Measurements from ENCODE around the gene NEK6. TPM values are rescaled to one million over a fixed set of nuclear protein-coding genes. Genes with fewer than 3 reads are reported as not detected.

The NEK6 gene
- total and polyA plus RNA-seq, 11 donors = 1.8 to 42.4 (median 6.4) TPM

- 33 to 58% (median 47%) methylated on average over 1 to 15 of the region's 15 CpGs for WGBS, 4 donors
- Histone ChIP-seq H3K4me3 (peak overlapping the region in 1 of 12 donors; percentile 9), H3K27ac (peak overlapping the region in 4 of 12 donors; percentile 3 to 55 (median 48)), H3K4me1 (peaks cover 0 to 87% (median 37%) of the 10 kb centered on the region in 12 donors), H3K9me3 (no peaks in the 10 kb centered on the region), H3K36me3 (peaks cover 0 to 25% (median 0%) of the 10 kb centered on the region in 9 donors), H3K27me3 (no peaks in the 10 kb centered on the region)
- DNase-seq = no peak
- intact Hi-C loops (cut with DNase I) = loop anchor here in 1 of 10 donors (10.0 kb wide), 1 partner anchor 47 kb away; no protein-coding TSS in a partner anchor
- ATAC-seq = peak; percentile 22 to 57 (median 44)
- TF ChIP-seq POLR2A (IDR thresholded peaks at IDR 0.05) (no peak), CTCF (IDR thresholded peaks at IDR 0.05) (peak in 3 of 12 donors; percentile 6 to 10 (median 7))
These were observed 9.6 kb downstream of the NEK6 start for GRCh38 chr9:124267271-124267807.

- intact Hi-C loops (cut with DNase I) = loop anchor here in 1 of 10 donors (10.0 kb wide), 1 partner anchor 47 kb away; no protein-coding TSS in a partner anchor
- ATAC-seq = no peak
- no peak for DNase-seq
- peaks cover 0 to 22% (median 0%) of the 10 kb centered on the region in 9 donors for H3K36me3 ChIP-seq
- no peak overlapping the region for H3K27ac ChIP-seq
- no peaks in the 10 kb centered on the region for H3K27me3 ChIP-seq
- WGBS, 4 donors = 78 to 86% (median 79%) methylated on average over 3 of the region's 3 CpGs
- H3K9me3 ChIP-seq = no peaks in the 10 kb centered on the region
- peaks cover 0 to 87% (median 35%) of the 10 kb centered on the region in 12 donors for H3K4me1 ChIP-seq
- no peak overlapping the region for H3K4me3 ChIP-seq
- TF ChIP-seq POLR2A (IDR thresholded peaks at IDR 0.05) (no peak), CTCF (IDR thresholded peaks at IDR 0.05) (no peak)
These were observed 10.5 kb downstream of the NEK6 start for GRCh38 chr9:124268248-124268647.

GRCh38 chr9:124268661-124269060, 10.9 kb downstream of the NEK6 start:
- intact Hi-C loops (cut with DNase I) = loop anchor here in 1 of 10 donors (10.0 kb wide), 1 partner anchor 46 kb away; no protein-coding TSS in a partner anchor
- DNase-seq (no peak), ATAC-seq (no peak)
- Histone ChIP-seq H3K9me3 (no peaks in the 10 kb centered on the region), H3K4me3 (no peak overlapping the region), H3K36me3 (peaks cover 0 to 18% (median 0%) of the 10 kb centered on the region in 9 donors), H3K27me3 (no peaks in the 10 kb centered on the region), H3K4me1 (peaks cover 0 to 84% (median 32%) of the 10 kb centered on the region in 12 donors), H3K27ac (no peak overlapping the region)
- no peak for TF ChIP-seq POLR2A (IDR thresholded peaks at IDR 0.05)
- no peak for TF ChIP-seq CTCF (IDR thresholded peaks at IDR 0.05)
- WGBS, 4 donors = 84 to 87% (median 86%) methylated on average over 13 of the region's 13 CpGs

- intact Hi-C loops (cut with DNase I) = loop anchor here in 1 of 10 donors (10.0 kb wide), 1 partner anchor 45 kb away; no protein-coding TSS in a partner anchor
- no peak overlapping the region for H3K27ac ChIP-seq
- peaks cover 0 to 82% (median 26%) of the 10 kb centered on the region in 12 donors for H3K4me1 ChIP-seq
- DNase-seq (no peak), ATAC-seq (no peak)
- WGBS, 4 donors = 92 to 96% (median 95%) methylated on average over 6 of the region's 6 CpGs
- H3K4me3 ChIP-seq = no peak overlapping the region
- H3K36me3 ChIP-seq = peaks cover 0 to 17% (median 0%) of the 10 kb centered on the region in 9 donors
- TF ChIP-seq POLR2A (IDR thresholded peaks at IDR 0.05) = no peak
- TF ChIP-seq CTCF (IDR thresholded peaks at IDR 0.05) = no peak
- H3K27me3 ChIP-seq = no peaks in the 10 kb centered on the region
- H3K9me3 ChIP-seq = no peaks in the 10 kb centered on the region
These were observed 11.8 kb downstream of the NEK6 start for GRCh38 chr9:124269556-124269955.
